Liver (tissue), 3 donors: ENCODE results near the gene PIK3R3.

ENCODE experiments used
- FOXA1 ChIP-seq: IDR thresholded peaks from 2 replicates; pipeline ENCODE4 v1.6.1; 2016; ENCODE audit warnings: antibody characterized with exemption
- GABPA ChIP-seq, 2 donors: IDR thresholded peaks in 1 of 2; conservative IDR thresholded peaks in 1 of 2; 2 replicates each; pipeline ENCODE4 v1.6.1; 2016; ENCODE audit warnings: antibody characterized with exemption in 2 of 2, mild to moderate bottlenecking in 1 of 2, moderate library complexity in 1 of 2
- JUND ChIP-seq, 2 donors: IDR thresholded peaks; 2 replicates each; pipeline ENCODE4 v1.6.1; 2016; ENCODE audit warnings: antibody characterized with exemption in 2 of 2
- RAD21 ChIP-seq, 2 donors: IDR thresholded peaks; 2 replicates each; pipeline ENCODE4 v1.6.1; 2016; ENCODE audit warnings: antibody characterized with exemption in 2 of 2, mild to moderate bottlenecking in 2 of 2
- RXRA ChIP-seq, 2 donors: IDR thresholded peaks; 2 replicates each; pipeline ENCODE4 v1.6.1; 2017 to 2018; ENCODE audit warnings: antibody characterized with exemption in 2 of 2, mild to moderate bottlenecking in 1 of 2
- YY1 ChIP-seq: IDR thresholded peaks from 2 replicates; pipeline ENCODE4 v1.6.1; 2016; ENCODE audit warnings: antibody characterized with exemption, mild to moderate bottlenecking
- TF ChIP-seq, protein P1 (sequence below): fragments of 150-350 bp; IDR thresholded peaks from 2 replicates; pipeline ENCODE4 v1.5.1; 2017; ENCODE audit warnings: improper control_type of control experiment, low read depth, low read length; ENCODE audit not compliant: missing input control
- TF ChIP-seq, protein P2 (sequence below): IDR thresholded peaks from 2 replicates; pipeline ENCODE4 v1.6.1; 2016; ENCODE audit warnings: antibody characterized with exemption
- TF ChIP-seq, protein P3 (sequence below): IDR thresholded peaks from 2 replicates; pipeline ENCODE4 v1.6.1; 2016; ENCODE audit warnings: antibody characterized with exemption, mild to moderate bottlenecking
- TF ChIP-seq, protein P4 (sequence below): IDR thresholded peaks from 2 replicates; pipeline ENCODE4 v1.6.1; 2016; ENCODE audit warnings: antibody characterized with exemption
- donor health status: healthy.
- donor health status: healthy.

DNA sequence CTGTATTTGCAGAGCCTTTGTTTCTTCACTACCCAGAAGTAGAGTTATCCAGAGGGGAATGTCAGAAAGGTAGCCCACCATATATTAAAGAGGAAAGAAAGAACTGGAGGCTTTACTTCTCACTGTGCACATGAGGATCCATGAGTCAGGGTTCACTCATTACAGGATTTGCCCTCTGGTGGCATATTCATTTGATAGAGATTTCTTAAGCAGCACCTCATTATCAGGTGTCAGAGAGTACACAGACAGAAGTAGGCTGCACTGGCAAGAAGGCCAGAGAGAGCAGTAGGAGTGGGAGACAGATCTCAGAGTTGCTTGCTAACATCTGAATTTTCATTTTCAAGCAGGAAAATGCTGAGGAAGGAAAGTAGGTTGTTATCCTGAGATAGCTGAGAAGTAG is 123.8 kb downstream of the PIK3R3 start:
- TF ChIP-seq, protein P1, sequence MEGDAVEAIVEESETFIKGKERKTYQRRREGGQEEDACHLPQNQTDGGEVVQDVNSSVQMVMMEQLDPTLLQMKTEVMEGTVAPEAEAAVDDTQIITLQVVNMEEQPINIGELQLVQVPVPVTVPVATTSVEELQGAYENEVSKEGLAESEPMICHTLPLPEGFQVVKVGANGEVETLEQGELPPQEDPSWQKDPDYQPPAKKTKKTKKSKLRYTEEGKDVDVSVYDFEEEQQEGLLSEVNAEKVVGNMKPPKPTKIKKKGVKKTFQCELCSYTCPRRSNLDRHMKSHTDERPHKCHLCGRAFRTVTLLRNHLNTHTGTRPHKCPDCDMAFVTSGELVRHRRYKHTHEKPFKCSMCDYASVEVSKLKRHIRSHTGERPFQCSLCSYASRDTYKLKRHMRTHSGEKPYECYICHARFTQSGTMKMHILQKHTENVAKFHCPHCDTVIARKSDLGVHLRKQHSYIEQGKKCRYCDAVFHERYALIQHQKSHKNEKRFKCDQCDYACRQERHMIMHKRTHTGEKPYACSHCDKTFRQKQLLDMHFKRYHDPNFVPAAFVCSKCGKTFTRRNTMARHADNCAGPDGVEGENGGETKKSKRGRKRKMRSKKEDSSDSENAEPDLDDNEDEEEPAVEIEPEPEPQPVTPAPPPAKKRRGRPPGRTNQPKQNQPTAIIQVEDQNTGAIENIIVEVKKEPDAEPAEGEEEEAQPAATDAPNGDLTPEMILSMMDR = no peak
- TF ChIP-seq GABPA (IDR thresholded peaks at IDR 0.05 in 1 of 2, conservative IDR thresholded peaks at IDR 0.05 in 1 of 2) = no peak
- TF ChIP-seq, protein P2, sequence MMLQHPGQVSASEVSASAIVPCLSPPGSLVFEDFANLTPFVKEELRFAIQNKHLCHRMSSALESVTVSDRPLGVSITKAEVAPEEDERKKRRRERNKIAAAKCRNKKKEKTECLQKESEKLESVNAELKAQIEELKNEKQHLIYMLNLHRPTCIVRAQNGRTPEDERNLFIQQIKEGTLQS = no peak
- no peak for TF ChIP-seq RAD21 (IDR thresholded peaks at IDR 0.05)
- no peak for TF ChIP-seq FOXA1
- TF ChIP-seq YY1 = no peak
- TF ChIP-seq, protein P3, sequence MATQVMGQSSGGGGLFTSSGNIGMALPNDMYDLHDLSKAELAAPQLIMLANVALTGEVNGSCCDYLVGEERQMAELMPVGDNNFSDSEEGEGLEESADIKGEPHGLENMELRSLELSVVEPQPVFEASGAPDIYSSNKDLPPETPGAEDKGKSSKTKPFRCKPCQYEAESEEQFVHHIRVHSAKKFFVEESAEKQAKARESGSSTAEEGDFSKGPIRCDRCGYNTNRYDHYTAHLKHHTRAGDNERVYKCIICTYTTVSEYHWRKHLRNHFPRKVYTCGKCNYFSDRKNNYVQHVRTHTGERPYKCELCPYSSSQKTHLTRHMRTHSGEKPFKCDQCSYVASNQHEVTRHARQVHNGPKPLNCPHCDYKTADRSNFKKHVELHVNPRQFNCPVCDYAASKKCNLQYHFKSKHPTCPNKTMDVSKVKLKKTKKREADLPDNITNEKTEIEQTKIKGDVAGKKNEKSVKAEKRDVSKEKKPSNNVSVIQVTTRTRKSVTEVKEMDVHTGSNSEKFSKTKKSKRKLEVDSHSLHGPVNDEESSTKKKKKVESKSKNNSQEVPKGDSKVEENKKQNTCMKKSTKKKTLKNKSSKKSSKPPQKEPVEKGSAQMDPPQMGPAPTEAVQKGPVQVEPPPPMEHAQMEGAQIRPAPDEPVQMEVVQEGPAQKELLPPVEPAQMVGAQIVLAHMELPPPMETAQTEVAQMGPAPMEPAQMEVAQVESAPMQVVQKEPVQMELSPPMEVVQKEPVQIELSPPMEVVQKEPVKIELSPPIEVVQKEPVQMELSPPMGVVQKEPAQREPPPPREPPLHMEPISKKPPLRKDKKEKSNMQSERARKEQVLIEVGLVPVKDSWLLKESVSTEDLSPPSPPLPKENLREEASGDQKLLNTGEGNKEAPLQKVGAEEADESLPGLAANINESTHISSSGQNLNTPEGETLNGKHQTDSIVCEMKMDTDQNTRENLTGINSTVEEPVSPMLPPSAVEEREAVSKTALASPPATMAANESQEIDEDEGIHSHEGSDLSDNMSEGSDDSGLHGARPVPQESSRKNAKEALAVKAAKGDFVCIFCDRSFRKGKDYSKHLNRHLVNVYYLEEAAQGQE = no peak
- TF ChIP-seq, protein P4, sequence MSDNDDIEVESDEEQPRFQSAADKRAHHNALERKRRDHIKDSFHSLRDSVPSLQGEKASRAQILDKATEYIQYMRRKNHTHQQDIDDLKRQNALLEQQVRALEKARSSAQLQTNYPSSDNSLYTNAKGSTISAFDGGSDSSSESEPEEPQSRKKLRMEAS = no peak
- no peak for TF ChIP-seq RXRA (IDR thresholded peaks at IDR 0.05)
- TF ChIP-seq JUND (IDR thresholded peaks at IDR 0.05) = no peak
